Measurements from ENCODE around the gene EPN1. TPM values are rescaled to one million over a fixed set of nuclear protein-coding genes. Genes with fewer than 3 reads are reported as not detected.

Gene EPN1
- total and polyA plus RNA-seq, 2 of the 13 experiments (the other 11 are each of a cell fraction or from before 2014, with no cell fraction given), result 28.9 to 31.7 TPM

DNA sequence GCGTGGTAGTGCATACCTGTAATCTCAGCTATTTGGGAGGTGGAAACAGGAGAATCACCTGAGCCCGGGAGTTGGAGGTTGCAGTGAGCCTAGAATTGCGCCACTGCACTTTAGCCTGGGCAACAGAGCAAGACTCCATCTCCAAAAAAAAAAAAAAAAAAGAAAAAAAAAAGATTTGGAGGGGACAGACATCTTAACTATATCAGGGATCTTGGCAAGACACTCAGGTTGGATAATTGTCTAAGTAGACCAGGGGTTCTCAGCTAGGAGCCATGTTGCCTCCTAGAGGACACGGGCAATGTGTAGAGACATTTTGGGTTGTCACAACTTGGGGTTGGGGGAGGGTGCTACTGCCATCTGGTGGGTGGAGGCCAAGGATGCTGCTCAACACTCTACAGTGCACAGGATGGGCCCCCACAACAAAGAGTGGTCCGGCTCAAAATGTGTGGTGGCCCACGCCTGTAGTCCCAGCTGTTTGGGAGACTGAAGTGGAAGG lies 36.1 kb upstream of the EPN1 start (continued):
- TF ChIP-seq ARID5B (CRISPR knock-in tag; IDR thresholded peaks at IDR 0.05) (0 out of 2 replicates have a peak, but pooled peaks have one; percentile 10), THAP9 (CRISPR knock-in tag; IDR thresholded peaks at IDR 0.05; ENCODE audit: borderline replicate concordance) (peak; percentile 31; the same call in 1 of the 2 replicates), THAP11 (CRISPR knock-in tag; IDR thresholded peaks at IDR 0.05) (peak; percentile 78), ELF1 (CRISPR knock-in tag; IDR thresholded peaks at IDR 0.05) (no peak), ADNP (CRISPR knock-in tag; IDR thresholded peaks at IDR 0.05) (no peak), SAP130 (CRISPR knock-in tag; IDR thresholded peaks at IDR 0.05; ENCODE audit: low read depth) (peak; percentile 55), KDM5A (IDR thresholded peaks at IDR 0.05; ENCODE audit: borderline replicate concordance, low read length) (peak; percentile 40; the same call in 1 of the 2 replicates), KAT8 (CRISPR knock-in tag; IDR thresholded peaks at IDR 0.05) (peak; percentile 53), EHMT2 (IDR thresholded peaks at IDR 0.05; ENCODE audit: borderline replicate concordance, low read depth, low read length) (0 out of 2 replicates have a peak, but pooled peaks have one; percentile 33), GABPB1 (CRISPR knock-in tag; IDR thresholded peaks at IDR 0.05) (peak; percentile 39), NFE2 (CRISPR knock-in tag; IDR thresholded peaks at IDR 0.05) (no peak), AKNA (CRISPR knock-in tag; IDR thresholded peaks at IDR 0.05; ENCODE audit: borderline replicate concordance) (no peak), ZNF75D (CRISPR knock-in tag; IDR thresholded peaks at IDR 0.05; ENCODE audit: borderline replicate concordance) (no peak), HOXA3 (CRISPR knock-in tag; IDR thresholded peaks at IDR 0.05) (peak; percentile 52; the same call in 1 of the 2 replicates)
- TF ChIP-seq, protein P1, sequence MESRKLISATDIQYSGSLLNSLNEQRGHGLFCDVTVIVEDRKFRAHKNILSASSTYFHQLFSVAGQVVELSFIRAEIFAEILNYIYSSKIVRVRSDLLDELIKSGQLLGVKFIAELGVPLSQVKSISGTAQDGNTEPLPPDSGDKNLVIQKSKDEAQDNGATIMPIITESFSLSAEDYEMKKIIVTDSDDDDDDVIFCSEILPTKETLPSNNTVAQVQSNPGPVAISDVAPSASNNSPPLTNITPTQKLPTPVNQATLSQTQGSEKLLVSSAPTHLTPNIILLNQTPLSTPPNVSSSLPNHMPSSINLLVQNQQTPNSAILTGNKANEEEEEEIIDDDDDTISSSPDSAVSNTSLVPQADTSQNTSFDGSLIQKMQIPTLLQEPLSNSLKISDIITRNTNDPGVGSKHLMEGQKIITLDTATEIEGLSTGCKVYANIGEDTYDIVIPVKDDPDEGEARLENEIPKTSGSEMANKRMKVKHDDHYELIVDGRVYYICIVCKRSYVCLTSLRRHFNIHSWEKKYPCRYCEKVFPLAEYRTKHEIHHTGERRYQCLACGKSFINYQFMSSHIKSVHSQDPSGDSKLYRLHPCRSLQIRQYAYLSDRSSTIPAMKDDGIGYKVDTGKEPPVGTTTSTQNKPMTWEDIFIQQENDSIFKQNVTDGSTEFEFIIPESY (CRISPR knock-in tag; IDR thresholded peaks at IDR 0.05), result peak; percentile 82
- TF ChIP-seq, protein P2, sequence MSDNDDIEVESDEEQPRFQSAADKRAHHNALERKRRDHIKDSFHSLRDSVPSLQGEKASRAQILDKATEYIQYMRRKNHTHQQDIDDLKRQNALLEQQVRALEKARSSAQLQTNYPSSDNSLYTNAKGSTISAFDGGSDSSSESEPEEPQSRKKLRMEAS (IDR thresholded peaks at IDR 0.05), result peak; percentile 17; the same call in 1 of the 2 replicates
